Neuron (in vitro differentiated cells): ENCODE results near the gene PI4K2B.
"Not testable (repeated sequence)": the region's sequence is repeated elsewhere in the genome, so short reads cannot be mapped to it uniquely, and the experiment has no call there.

Experiments used
- H2AFZ ChIP-seq: one replicate; pipeline ENCODE4 v1.6.1; 2013; ENCODE audit warnings: low read depth, mild to moderate bottlenecking, inconsistent platforms, low read length, moderate library complexity
- H3K27me3 ChIP-seq: one replicate; pipeline ENCODE4 v1.6.1; 2013; ENCODE audit warnings: low read length; ENCODE audit not compliant: insufficient read depth
- H3K36me3 ChIP-seq: one replicate; pipeline ENCODE4 v1.6.1; 2013; ENCODE audit warnings: low read length; ENCODE audit not compliant: insufficient read depth
- H3K4me1 ChIP-seq: one replicate; pipeline ENCODE4 v1.6.1; 2013; ENCODE audit warnings: low read length; ENCODE audit not compliant: insufficient read depth
- H3K4me3 ChIP-seq: 2 replicates; pipeline ENCODE4 v1.5.1; 2013; ENCODE audit warnings: mild to moderate bottlenecking, low read length, moderate library complexity
- H3K9me3 ChIP-seq: one replicate; pipeline ENCODE4 v1.6.1; 2013; ENCODE audit warnings: low read length

Gene PI4K2B

DNA sequence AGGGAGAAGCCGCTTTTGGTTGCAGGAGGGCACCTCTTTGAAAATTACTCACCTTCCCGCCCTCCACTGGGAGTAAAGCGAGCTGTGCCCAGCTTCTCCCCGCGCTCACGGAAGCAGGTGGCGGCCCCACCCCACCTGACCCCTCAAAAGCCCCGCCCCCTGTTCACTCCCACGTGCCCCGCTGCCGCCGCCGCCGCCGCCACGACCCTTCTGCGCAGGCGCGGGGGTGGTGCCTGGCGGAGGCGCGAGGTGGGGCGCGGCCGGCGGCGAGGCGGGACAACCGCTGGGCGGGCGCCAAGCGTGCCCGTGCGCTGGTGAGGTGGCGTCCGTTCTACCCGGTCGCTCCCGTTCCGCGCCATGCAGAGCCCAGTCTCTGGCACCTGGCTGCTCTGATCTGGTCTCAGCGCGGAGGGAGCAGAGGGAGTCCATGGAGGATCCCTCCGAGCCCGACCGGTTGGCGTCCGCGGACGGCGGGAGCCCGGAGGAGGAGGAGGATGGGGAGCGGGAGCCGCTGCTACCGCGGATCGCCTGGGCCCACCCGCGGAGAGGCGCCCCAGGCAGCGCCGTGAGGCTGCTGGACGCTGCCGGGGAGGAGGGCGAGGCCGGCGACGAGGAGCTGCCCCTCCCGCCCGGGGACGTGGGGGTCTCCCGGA is at the start of gene PI4K2B:
TSS of gene PI4K2B (plus strand) at position 297 of the 653 bp plus-strand sequence. CDS start at position 428, 131 bp downstream.
- Histone ChIP-seq H2AFZ (peak within 1 kb of the TSS; percentile 93), H3K4me1 (peaks cover 7% of the 10 kb centered on the region), H3K27me3 (no peaks in the 10 kb centered on the region), H3K4me3 (peak within 1 kb of the TSS; percentile 92), H3K9me3 (peaks cover 5% of the 10 kb centered on the region), H3K36me3 (no peaks in the 10 kb centered on the region)

DNA sequence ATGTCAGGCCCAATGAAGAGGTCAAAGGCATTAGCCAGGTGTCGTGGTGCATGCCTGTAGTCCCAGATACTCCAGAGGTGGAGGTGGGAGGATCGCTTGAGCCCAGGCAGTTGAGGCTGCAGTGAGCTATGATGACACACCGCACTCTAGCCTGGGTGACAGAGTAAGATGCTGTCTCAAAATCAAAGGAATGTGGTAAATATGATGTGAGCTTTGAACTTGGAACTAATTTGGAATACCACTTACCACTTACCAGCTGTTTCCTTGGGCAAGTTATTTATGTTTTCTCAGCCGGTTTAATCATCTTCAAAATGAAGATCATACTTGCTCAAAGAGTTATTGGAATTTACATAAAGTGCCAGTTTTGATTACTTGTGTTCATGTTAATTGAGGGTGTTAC is 49.8 kb upstream of the PI4K2B start:
- Histone ChIP-seq H2AFZ (no peak overlapping the region), H3K36me3 (no peaks in the 10 kb centered on the region), H3K9me3 (no peaks in the 10 kb centered on the region), H3K27me3 (no peaks in the 10 kb centered on the region), H3K4me1 (peaks cover 3% of the 10 kb centered on the region), H3K4me3 (no peak overlapping the region)

DNA sequence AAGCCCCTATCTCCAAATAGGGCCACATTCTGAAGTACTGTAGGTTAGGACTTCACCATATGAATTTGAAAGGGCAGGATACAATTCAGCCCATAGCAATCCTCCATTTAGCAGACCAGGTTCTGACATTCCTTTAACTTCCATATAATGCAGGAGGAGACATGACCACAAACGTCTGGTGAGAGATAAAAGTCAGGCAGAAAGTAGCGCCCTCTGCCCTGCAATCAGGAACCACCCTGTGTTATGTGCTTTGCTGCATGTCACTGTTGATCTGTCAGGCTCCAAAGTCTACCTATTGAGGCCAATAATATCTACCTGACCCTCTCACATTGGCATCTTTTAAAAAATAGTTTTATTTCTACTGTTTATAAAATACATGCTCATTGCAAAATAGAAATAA is 43.4 kb upstream of the PI4K2B start:
- H2AFZ ChIP-seq = no peak overlapping the region
- no peaks in the 10 kb centered on the region for H3K9me3 ChIP-seq
- no peaks in the 10 kb centered on the region for H3K4me1 ChIP-seq
- H3K36me3 ChIP-seq = no peaks in the 10 kb centered on the region
- H3K27me3 ChIP-seq = no peaks in the 10 kb centered on the region
- no peak overlapping the region for H3K4me3 ChIP-seq

DNA sequence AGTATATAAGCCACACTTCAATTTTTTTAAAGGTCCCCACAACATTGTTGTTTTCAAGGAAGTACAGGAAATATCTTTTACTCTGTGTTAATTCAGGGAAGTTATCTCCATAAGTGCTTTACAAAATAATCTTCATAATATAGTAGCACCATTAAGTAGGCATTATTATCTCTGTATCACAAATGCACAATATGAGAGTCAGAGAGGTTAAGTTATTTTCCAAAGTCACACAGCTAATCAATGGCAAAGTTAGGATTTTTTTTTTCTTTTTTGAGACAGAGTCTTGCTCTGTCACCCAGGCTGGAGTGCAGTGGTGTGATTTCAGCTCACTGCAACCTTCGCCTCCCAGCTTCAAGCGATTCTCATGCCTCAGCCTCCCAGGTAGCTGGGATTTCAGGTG is 35.1 kb upstream of the PI4K2B start:
- Histone ChIP-seq H3K4me3 (no peak overlapping the region), H3K9me3 (no peaks in the 10 kb centered on the region), H3K4me1 (no peaks in the 10 kb centered on the region), H3K27me3 (no peaks in the 10 kb centered on the region), H3K36me3 (no peaks in the 10 kb centered on the region), H2AFZ (no peak overlapping the region)

DNA sequence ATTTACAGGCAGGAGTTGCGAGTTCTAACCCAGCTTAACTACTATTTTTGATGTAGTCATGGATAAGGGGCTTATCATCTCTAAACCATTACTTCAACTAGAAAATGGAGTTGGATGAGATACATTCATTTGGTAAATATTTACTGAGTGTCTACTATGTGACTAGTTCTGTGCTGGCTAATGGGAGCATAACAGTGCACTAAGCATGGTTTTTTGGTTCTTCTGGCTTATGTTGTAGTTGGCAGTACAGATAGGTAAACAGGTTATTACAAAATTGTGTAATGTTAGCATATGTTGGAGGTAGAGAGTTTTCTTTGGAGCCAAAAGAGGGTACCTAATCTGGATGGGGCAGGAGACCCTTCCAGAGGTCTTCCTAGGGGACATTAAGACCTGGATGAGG is 25.8 kb upstream of the PI4K2B start:
- Histone ChIP-seq H3K27me3 (no peaks in the 10 kb centered on the region), H3K9me3 (no peaks in the 10 kb centered on the region), H2AFZ (no peak overlapping the region), H3K4me3 (no peak overlapping the region), H3K36me3 (no peaks in the 10 kb centered on the region), H3K4me1 (no peaks in the 10 kb centered on the region)

DNA sequence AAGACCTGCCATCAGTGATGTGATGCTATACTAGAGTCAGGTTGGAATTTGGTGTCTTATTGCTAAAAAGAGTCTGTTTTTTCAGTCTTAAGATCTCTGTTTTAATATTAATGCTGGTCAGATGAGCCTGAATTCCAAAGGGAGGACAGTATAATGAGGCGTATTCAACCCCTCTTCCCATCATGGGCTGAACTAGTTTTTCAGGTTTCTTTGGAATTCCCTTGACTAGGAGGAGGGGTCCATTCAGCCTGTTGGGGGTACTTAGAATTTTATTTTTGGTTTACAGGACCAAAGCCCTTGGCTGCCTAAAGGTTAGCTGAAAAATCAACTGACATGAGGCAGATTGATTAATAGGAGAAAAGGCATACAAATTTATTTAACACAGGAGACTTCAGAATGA is 24.1 kb upstream of the PI4K2B start:
- Histone ChIP-seq H3K9me3 (no peaks in the 10 kb centered on the region), H3K4me1 (no peaks in the 10 kb centered on the region), H3K27me3 (no peaks in the 10 kb centered on the region), H3K4me3 (no peak overlapping the region), H3K36me3 (no peaks in the 10 kb centered on the region), H2AFZ (no peak overlapping the region)

DNA sequence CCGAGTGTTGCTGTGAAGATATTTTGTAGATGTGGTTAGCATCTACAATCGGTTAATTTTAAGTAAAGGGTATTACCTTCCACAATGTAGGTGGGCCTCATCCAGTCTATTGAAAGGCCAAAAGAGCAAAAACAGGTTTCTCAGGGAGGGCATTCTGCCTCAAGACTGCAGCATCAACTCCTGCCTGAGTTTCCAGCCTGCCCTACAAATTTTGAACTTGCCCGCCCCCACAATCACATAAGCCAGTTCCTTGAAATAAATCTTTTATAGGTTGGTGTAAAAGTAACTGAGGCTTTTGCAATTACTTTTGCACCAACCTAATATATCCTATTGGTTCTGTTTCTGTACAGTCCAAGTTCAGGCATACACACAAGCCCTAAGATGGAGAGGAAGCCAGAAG is 22.1 kb upstream of the PI4K2B start:
- no peaks in the 10 kb centered on the region for H3K36me3 ChIP-seq
- H3K4me3 ChIP-seq = no peak overlapping the region
- peaks cover 3% of the 10 kb centered on the region for H3K4me1 ChIP-seq
- no peaks in the 10 kb centered on the region for H3K9me3 ChIP-seq
- no peak overlapping the region for H2AFZ ChIP-seq
- no peaks in the 10 kb centered on the region for H3K27me3 ChIP-seq

DNA sequence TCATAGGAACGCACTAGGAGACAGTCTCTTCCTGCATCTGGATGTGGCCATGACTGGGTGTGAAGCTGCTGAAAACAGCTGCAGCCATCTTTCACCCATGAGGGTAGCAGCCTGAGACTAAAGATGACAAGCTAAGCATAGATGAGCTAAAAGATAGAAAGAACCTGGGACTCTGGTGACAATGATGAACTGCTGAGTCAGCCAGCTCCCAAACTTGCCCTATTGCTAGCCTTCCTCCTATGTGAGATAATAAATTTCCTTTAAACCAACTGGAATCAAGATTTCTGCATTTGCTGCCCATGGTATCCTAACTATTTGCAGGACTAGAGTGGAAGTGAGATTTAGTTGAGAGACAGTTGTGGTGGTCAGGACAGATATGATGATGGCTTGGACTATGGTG is 21.0 kb upstream of the PI4K2B start:
- Histone ChIP-seq H3K4me1 (peaks cover 3% of the 10 kb centered on the region), H3K36me3 (no peaks in the 10 kb centered on the region), H2AFZ (no peak overlapping the region), H3K4me3 (no peak overlapping the region), H3K9me3 (no peaks in the 10 kb centered on the region), H3K27me3 (no peaks in the 10 kb centered on the region)

DNA sequence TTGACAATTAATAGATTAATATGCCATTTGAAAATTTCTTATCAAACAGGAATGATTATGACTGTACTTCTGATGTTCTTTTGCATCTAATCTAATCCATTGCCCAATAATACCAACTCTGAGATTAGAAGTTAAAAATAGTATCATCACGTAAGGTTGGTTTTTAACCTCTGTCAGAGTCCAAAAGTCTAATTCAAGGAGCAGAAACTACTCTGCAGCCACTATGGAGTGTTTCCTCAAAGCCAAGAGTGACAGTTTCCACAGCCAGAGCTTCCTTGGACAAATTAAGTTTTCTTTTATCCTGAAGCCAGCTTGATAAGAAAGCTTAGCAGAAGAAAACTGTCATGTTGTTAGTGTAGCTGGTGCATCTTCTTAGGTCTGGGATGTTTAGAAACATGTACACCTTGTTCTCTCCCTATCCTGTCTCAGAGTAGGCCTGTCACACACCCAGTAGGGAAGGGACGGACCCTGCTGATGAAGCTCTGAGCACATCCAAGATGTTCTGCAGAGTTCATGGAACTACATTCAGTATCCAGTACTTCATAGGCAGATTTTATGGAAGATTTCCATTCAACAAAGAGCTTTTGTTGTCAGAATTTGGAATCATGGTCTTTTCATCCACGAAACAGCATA is 20.4 kb upstream of the PI4K2B start:
- peaks cover 3% of the 10 kb centered on the region for H3K4me1 ChIP-seq
- H3K4me3 ChIP-seq = no peak overlapping the region
- H3K27me3 ChIP-seq = no peaks in the 10 kb centered on the region
- no peaks in the 10 kb centered on the region for H3K9me3 ChIP-seq
- H2AFZ ChIP-seq = no peak overlapping the region
- no peaks in the 10 kb centered on the region for H3K36me3 ChIP-seq

DNA sequence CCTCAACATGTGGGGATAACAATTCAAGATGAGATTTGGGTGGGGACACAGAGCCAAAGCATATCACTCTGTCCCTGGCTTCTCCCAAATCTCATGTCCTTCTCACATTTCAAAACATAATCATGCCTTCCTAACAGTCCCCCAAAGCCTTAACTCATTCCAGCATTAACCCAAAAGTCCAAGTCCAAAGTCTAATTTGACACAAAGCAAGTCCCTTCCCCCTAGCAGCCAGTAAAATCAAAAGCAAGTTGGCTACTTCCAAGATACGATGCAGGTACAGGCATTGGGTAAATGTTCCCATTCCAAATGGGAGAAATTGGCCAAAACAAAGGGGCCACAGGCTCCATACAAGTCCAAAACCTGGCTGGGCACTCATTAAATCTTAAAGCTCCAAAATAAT is 19.1 kb upstream of the PI4K2B start:
- not testable (repeated sequence) for H2AFZ ChIP-seq, H3K4me3 ChIP-seq, H3K27me3 ChIP-seq, H3K9me3 ChIP-seq, H3K4me1 ChIP-seq, H3K36me3 ChIP-seq

DNA sequence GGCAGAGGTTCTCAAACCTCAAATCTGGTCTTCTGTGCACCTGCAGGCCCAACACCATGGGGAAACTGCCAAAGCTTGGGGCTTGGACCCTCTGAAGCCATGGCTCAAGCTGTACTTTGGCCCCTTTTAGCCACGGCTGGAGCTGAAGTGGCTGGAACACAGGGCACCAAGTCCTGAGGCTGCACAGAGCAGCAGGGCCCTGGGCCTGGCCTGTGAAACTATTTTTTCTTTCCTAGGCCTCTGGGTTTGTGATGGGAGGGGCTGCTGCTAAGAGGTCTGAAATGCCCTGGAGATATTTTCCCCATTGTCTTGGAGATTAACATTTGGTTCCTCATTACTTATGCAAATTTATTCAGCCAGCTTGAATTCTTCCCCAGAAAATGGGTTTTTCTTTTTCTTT is 18.3 kb upstream of the PI4K2B start:
- H3K4me1 ChIP-seq = peaks cover 3% of the 10 kb centered on the region
- no peaks in the 10 kb centered on the region for H3K27me3 ChIP-seq
- no peaks in the 10 kb centered on the region for H3K36me3 ChIP-seq
- H3K4me3 ChIP-seq = no peak overlapping the region
- H3K9me3 ChIP-seq = no peaks in the 10 kb centered on the region
- no peak overlapping the region for H2AFZ ChIP-seq

DNA sequence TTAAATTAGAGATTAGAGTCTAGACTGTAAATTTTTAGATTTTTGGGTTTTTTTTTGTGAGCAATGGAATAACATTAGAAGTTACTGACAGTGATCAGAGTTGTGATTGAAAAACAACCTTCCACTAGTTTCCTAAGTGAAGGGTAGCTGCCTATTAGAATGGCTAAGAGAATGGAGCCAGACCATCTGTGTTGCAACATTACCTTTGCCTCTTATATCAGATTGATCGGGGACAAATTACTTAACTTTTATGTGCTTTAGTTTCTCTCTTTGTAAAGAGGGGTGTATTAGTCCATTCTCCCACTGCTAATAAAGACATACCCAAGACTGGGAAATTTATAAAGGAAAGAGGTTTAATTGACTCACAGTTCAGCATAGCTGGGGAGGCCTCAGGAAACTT is 12.5 kb upstream of the PI4K2B start:
- peaks cover 7% of the 10 kb centered on the region for H3K9me3 ChIP-seq
- no peaks in the 10 kb centered on the region for H3K36me3 ChIP-seq
- H3K4me3 ChIP-seq = no peak overlapping the region
- no peaks in the 10 kb centered on the region for H3K27me3 ChIP-seq
- H2AFZ ChIP-seq = no peak overlapping the region
- no peaks in the 10 kb centered on the region for H3K4me1 ChIP-seq

DNA sequence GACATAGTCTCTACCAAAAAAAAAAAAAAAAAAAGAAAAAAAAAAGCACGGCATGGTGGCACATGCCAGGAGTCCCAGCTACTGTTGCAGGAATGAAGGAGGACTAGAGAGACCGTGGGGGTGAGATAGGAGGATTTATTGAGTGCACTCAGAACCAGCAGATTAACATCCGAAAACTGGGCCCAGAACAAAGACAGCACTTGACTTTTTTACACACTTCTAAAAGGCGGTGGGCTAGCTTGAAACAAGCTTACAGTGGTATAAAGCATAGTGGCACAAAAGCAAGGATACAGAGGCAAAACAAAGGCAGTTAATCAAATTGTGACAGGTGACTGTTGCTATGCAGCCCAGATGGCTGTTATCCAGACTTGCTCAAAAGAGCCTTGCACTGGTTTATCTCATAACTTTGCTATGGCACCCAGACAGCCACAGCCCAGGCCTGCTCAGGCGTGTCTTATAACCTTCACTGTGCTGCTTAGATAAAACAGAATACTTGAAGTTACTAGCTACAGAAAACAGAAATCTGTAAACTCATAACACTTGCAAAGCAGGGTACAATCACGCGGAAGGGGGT is 9.9 kb upstream of the PI4K2B start:
- Histone ChIP-seq H3K27me3 (no peaks in the 10 kb centered on the region), H2AFZ (no peak overlapping the region), H3K4me3 (no peak overlapping the region), H3K36me3 (no peaks in the 10 kb centered on the region), H3K9me3 (peaks cover 7% of the 10 kb centered on the region), H3K4me1 (no peaks in the 10 kb centered on the region)
